Body of pancreas (tissue), 4 donors: ENCODE data around the gene SHISA5. TPM values are rescaled to one million over a fixed set of nuclear protein-coding genes. Genes with fewer than 3 reads are reported as not detected.

Experiments
- ATAC-seq: fragments of 150-250 bp; one replicate; pipeline ENCODE4 v1.9.1; 2016
- DNase-seq, 4 donors: peaks; one replicate each; pipeline ENCODE4 v3.0.0-alpha.2; 2019
- H3K27ac ChIP-seq, 4 donors: fragments of 200-600 bp; sonication (generic); 1 replicate in 3 of 4; 2 replicates in 1 of 4; pipeline versions ENCODE4 v1.5.1 to v1.6.1; 2016 to 2019; ENCODE audit warnings: mild to moderate bottlenecking in 1 of 4, mixed read lengths in 1 of 4, moderate library complexity in 1 of 4
- H3K27me3 ChIP-seq, 2 donors: fragments of 200-600 bp; sonication (generic); one replicate each; pipeline ENCODE4 v1.6.0; 2016; ENCODE audit warnings: mild to moderate bottlenecking in 1 of 2
- H3K36me3 ChIP-seq, 2 donors: fragments of 200-600 bp; sonication (generic); replicated peaks in 1 of 2; 2 replicates each; pipeline ENCODE4 v1.5.1; 2016; ENCODE audit warnings: low read depth in 2 of 2; ENCODE audit not compliant: insufficient read depth in 1 of 2
- H3K4me1 ChIP-seq: fragments of 200-600 bp; sonication (generic); one replicate; pipeline ENCODE4 v1.6.0; 2016
- H3K4me3 ChIP-seq, 2 donors: fragments of 200-600 bp; sonication (generic); 1 replicate in 1 of 2; 2 replicates in 1 of 2; pipeline ENCODE4 v1.5.1; 2016 to 2019
- H3K9me3 ChIP-seq, 3 donors: fragments of 200-600 bp; sonication (generic); 1 replicate in 2 of 3; 2 replicates in 1 of 3; pipeline ENCODE4 v1.5.1; 2016
- CTCF ChIP-seq, 7 experiments: fragments of 450-650 bp in 4 of 7; fragments of 200-600 bp in 3 of 7; sonication (generic) in 3 of 7; IDR thresholded peaks; one replicate each; pipeline ENCODE4 v1.5.1; 2016 to 2019; ENCODE audit warnings: antibody characterized with exemption in 7 of 7
- POLR2A ChIP-seq, 3 donors: fragments of 450-650 bp; IDR thresholded peaks; one replicate each; pipeline ENCODE4 v1.6.1; 2016; ENCODE audit warnings: antibody characterized with exemption in 3 of 3, mild to moderate bottlenecking in 2 of 3
- WGBS, 2 donors: methylation state at CpG; one replicate each; pipeline ENCODE4 v1.1.5; 2017; 5-methylcytosine and 5-hydroxymethylcytosine counted together
- intact Hi-C: fragments of 100-400 bp; cut with DNase I; formaldehyde crosslinking; loops from one replicate; pipeline ENCODE4 v1.15.1; 2023
- total RNA-seq, 2 donors: library from RNA; depleted of rRNA; stranded (reverse); fragments of >200 nt; gene quantifications; one replicate each; pipeline ENCODE4 v1.1.0, GENCODE V29; 2016

Gene SHISA5
- total RNA-seq, 2 donors from 2014 or later: 46.5 to 48.5 TPM

- peak; percentile 88 for ATAC-seq
- Histone ChIP-seq H3K36me3 (peaks cover 0 to 2% of the 10 kb centered on the region in 2 donors), H3K4me3 (peak overlapping the region; percentile 42 to 79), H3K9me3 (no peaks in the 10 kb centered on the region), H3K27ac (peak overlapping the region; percentile 93 to 98 (median 96)), H3K4me1 (peaks cover 50% of the 10 kb centered on the region), H3K27me3 (no peaks in the 10 kb centered on the region)
- TF ChIP-seq POLR2A (IDR thresholded peaks at IDR 0.05): peak; percentile 40 to 79 (median 78)
- peak in 6 of 7 experiments; percentile 23 to 57 (median 44) for TF ChIP-seq CTCF (IDR thresholded peaks at IDR 0.05)
- intact Hi-C loops: no loop called here
- 2 to 3% methylated on average over 6 to 17 of the region's 17 CpGs for WGBS, 2 donors
- peak; percentile 86 to 94 (median 92) for DNase-seq
Measured at GRCh38 chr3:48472923-48473616, 30.9 kb downstream of the SHISA5 start.

- intact Hi-C loops: no loop called here
- Histone ChIP-seq H3K9me3 (no peaks in the 10 kb centered on the region), H3K27ac (peak overlapping the region; percentile 93 to 98 (median 96)), H3K27me3 (no peaks in the 10 kb centered on the region), H3K4me1 (peaks cover 54% of the 10 kb centered on the region), H3K4me3 (peak overlapping the region; percentile 42 to 79), H3K36me3 (peaks cover 0 to 2% of the 10 kb centered on the region in 2 donors)
- no peak for DNase-seq
- TF ChIP-seq CTCF (IDR thresholded peaks at IDR 0.05): no peak
- no peak for TF ChIP-seq POLR2A (IDR thresholded peaks at IDR 0.05)
- WGBS, 2 donors: 0 to 20% methylated on average over 1 to 5 of the region's 5 CpGs
- ATAC-seq: peak; percentile 31
Measured at GRCh38 chr3:48472673-48472922, 31.4 kb downstream of the SHISA5 start.

GRCh38 chr3:48470286-48470685 is 33.7 kb downstream of the SHISA5 start:
- H3K36me3 ChIP-seq: peaks cover 0 to 2% of the 10 kb centered on the region in 2 donors
- H3K9me3 ChIP-seq: no peaks in the 10 kb centered on the region
- DNase-seq (no peak), ATAC-seq (no peak)
- H3K4me1 ChIP-seq: peaks cover 73% of the 10 kb centered on the region
- 30 to 47% methylated on average over 1 of the region's 1 CpG for WGBS, 2 donors
- TF ChIP-seq POLR2A (IDR thresholded peaks at IDR 0.05) (no peak), CTCF (IDR thresholded peaks at IDR 0.05) (no peak)
- no peaks in the 10 kb centered on the region for H3K27me3 ChIP-seq
- no peak overlapping the region for H3K4me3 ChIP-seq
- peak overlapping the region in 2 of 4 donors; percentile 26 to 31 for H3K27ac ChIP-seq
- intact Hi-C loops: no loop called here

GRCh38 chr3:48469046-48469915 is 34.7 kb downstream of the SHISA5 start:
- H3K4me3 ChIP-seq: no peak overlapping the region
- WGBS, 2 donors: 78 to 80% methylated on average over 18 to 27 of the region's 29 CpGs

More at GRCh38 chr3:48469046-48469915, 34.7 kb downstream of the SHISA5 start:
- ATAC-seq (no peak), DNase-seq (no peak)
- no peaks in the 10 kb centered on the region for H3K27me3 ChIP-seq
- intact Hi-C loops: no loop called here
- no peaks in the 10 kb centered on the region for H3K9me3 ChIP-seq
- H3K4me1 ChIP-seq: peaks cover 78% of the 10 kb centered on the region
- H3K27ac ChIP-seq: peak overlapping the region in 3 of 4 donors; percentile 21 to 100 (median 100)
- H3K36me3 ChIP-seq: peaks cover 0 to 2% of the 10 kb centered on the region in 2 donors
- no peak for TF ChIP-seq CTCF (IDR thresholded peaks at IDR 0.05)
- no peak for TF ChIP-seq POLR2A (IDR thresholded peaks at IDR 0.05)
